DMS153 (cell line): ENCODE data around the gene BCL7A.
"Not testable (repeated sequence)": the region's sequence is repeated elsewhere in the genome, so short reads cannot be mapped to it uniquely, and the experiment has no call there.

Experiments used
- DNase-seq: peaks from one replicate; lab custom pipeline; 2025; lab: John Stamatoyannopoulos, UW

The BCL7A gene

DNA sequence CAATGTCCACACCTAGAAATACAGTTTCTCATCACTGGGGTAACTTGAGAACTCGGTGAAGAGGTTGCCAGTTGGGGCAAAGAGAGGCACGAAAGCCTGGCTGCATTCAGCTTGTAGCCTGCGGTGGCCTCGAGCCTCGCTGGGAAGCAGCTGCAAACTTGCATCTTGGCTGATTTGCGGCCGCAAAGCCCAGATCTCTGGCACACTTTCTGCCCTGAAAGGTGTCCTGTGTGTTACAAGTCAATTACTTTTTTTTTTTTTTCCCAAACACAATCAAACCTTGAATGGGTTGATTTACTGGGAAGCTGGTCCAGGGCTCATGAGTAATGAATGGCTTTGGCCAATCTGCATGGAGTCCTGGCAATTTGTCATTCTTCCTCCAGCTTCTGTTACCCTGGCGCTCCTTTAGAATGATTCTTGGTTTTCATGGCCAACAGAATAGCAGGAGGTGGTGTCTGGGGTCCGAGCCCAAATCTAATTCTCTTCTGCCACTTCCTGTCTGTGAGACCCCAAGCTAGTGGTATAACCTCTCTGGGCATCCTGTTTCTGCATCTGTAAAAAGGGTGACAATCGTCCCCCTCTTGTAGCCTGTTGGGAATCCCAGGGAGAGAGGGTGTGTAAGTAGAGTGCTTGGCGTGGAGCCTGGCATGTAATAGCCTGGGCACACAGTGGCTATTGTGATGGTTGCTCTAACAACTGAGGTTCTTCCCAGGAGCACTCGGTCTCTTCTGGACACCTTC is 6.7 kb downstream of the BCL7A start:
- no peak for DNase-seq

DNA sequence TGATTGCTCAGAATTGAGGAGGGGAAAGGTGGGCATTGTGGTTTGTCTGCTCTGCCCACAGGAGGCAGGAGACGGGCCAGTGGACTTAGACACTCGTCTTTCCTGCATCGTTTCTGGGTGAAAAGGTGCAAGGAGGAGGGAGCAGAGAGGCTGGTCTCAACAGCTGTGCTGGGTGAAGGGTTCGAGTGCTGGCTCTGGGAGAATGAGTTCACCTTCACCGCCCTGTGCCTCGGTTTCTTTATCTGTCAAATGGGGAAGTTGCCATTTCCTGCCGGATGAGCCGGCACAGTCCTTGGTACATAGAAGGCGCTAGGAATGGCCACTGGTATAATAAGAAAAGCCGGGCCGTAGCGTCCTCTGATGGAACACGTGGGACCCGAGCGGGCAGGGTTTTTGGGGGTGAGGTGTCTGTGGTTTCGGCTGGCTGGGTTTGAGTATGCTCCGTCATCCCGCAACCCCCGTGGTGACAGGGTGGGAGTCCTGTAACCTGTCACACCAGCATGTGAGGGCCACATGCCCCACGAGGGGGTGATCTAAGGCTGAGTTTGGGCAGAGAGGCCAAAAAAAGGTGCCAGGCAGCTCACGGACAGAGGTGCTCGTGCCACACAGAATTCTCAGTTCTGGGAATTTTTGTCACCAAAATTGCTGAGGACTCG is 7.3 kb downstream of the BCL7A start:
- DNase-seq = no peak

DNA sequence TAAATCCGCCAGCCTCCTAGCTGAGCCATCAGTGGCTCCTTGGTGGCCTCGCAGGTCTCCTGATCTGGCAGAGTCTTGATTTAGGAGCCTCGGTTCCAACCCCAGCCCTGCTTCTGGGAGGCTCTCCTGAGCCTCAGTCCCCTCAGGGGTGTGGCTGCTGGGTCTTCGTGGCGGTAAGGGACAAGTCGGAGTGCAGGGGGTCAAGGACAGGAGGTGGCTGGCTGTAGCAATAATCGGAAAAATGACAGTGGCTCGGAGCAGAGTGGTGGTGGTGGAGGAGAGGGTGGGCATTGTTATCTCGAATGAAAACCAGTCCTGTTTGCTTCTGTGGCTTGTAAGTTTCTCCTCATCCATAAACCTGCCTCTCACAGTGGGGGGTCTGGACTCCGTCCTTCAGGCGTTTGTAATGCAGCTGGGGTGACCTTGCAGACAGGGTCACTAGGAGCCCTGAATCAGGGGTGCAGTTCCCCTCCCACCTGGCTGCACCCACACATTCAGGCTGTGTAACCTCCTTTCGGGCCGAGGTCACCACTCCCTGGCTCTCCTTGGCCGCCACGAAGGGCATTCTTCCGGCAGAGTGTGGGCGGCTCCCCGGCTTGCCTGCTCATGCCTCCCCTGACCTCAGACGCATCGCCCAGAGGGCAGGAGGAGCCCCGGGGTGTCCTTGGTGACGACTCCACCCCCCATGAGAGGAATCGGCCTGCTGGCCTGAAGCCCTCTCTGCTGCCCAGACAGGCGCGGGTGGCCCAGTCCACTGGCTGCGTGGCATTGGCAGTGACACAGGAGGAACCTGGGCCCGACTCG is 8.1 kb downstream of the BCL7A start:
- no peak for DNase-seq

DNA sequence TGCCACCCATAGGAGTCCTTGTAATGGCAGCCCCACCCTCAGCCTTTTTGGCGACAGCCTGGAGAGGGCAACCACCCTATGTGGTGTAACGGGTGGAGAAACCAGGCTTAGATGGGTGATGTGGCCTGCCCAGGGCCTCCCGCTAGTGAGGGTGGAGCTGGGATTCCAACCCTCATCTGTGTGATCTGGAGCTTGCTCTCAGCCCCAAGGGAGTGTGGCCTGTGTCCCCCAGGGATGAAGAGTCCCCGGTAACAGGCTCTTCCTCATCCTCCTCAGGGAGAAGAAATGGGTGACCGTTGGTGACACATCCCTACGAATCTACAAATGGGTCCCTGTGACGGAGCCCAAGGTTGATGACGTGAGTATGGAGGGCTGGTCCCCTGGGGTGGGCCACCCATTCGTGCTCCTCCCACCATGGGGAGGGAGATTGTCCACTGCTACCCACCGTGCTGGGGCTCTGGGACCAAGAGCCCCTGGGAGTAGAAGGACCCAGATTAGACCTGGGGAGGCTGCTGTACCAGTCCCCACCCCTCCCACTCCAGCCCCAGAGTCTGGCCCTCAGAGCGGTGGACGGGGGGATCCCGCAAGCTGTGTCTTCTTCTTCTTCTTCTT is 8.8 kb downstream of the BCL7A start:
- no peak for DNase-seq

DNA sequence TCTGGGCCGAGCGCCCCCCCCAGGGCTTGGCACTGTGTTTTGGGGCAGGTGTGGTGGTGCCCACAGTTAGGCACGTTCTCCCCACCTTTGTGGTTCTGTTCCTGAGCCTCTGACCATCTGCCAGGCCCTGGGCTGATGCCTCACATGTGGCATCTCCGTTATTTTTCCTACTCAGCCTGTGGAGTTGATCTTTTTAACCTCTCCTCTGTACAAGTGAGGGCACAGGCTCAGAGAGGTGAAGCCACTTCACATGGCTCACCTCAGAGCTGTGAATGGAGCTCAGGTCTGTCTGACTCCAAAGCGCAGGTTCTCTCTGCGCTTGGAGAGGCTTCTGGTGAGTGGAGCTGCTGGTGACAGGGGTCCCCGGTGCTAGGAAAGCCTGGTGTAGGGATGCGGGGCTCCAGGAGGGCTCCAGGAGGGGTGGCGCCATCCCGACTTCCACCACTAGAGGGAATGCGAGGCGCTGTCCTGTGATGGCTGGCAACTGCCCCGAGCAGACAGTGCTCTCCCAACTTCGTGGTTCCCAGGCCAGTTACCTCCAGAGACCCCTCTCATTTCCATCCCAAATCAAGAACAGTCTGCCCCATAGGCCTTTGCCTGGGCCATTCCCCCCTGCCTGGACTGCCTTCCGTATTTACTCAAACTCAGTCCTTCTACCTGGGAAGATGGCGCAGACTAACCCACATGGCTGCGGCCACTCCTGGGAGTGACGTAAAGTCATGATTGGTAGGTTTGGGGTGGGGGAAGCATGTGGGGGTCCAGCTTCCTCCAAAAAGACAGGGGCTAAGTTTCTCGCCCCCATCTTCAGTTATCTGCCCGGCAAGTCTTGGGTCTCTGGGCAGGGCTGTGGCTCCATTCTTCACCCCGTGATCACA is 9.9 kb downstream of the BCL7A start:
- DNase-seq = no peak

DNA sequence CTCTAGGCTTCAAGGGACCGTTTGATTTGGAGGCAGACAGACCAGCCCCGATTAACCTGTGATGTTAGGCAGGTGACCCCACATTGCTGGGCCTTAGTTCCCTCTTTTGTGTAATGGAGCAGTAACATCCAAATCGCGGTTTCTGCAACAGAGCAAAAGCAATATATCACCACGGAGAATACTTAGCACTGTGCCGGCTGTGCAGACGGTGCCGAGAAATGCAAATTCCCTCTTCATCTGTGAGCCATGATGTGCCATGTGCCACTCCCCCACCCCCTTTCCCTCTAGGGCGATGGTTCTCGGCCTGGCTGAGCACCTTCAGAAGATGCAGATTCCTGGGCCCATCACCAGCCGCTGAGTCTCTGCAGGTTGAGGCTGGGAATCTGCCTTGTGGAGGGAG is 10.9 kb downstream of the BCL7A start:
- DNase-seq = no peak

DNA sequence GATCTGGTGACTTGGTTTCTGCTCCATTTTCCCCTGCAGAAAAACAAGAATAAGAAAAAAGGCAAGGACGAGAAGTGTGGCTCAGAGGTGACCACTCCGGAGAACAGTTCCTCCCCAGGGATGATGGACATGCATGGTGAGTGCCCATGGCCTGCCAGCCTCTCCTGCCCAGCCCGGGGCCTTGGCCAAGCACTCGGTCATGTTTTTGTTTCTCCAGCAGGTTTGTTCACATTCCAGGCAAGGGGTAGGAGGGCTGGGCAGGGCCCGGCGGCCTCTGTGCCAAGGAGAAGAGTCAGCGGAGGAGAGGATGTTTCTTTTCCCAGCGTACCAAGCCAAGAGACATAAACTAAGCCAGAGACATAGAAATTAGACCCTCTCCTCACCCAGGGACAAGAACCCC is 13.6 kb downstream of the BCL7A start:
- no peak for DNase-seq

DNA sequence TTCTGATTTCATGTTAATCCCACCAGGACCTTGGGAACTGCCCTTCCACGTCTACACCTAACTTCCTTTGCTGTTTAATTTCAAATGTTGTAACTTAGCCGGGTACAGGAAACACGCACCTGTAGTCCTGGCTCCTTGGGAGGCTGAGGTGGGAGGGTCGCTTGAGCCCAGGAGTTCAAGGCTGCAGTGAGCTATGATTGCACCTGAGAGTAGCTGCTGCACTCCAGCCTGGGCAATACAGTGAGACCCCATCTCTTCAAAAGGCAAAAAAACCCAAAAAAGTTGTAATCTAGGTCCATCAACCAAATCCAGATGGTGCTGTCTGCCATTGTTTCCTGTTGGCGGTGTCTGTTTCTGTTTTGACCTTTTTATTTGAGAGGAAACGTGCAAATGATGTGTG is 14.5 kb downstream of the BCL7A start:
- DNase-seq = no peak

DNA sequence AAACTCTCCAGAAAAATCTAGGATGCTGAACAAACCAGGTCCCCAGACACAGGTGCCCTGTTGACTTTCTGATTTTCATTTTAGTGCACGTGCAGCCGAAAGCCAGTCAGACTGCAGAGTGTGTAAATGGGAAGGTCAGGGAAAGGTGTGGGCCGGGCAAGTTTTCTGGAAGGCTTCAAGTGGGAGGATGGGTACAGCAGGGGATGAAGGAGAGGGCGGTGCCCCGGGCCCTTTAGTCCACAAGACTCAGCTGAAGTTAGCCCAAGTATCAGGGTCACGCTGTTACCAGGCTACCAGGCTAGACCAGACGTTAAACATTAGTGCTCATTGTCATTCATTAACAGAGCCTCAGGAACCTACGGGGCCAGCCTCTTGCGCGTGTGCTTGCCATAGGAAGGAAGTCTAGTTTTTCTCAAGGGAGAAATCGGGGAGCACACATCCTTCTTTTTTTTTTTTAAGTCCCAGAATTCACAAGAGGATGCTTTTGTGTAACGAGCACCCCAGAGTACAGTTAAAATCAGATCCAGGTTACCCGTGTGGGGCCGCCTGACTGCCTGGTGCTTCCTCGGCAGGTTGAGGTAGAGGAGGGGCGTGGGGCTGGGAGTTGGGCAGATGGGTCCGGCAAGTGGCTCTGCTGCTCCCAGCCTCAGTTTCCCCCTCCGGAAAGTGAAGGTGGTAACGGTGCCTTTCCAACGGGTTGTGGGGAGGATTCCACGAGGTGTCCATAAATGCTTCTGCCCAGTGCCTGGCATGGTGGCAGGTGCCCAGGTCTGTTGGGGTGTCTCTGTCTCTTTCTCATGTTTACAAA is 19.1 kb downstream of the BCL7A start:
- DNase-seq = no peak

DNA sequence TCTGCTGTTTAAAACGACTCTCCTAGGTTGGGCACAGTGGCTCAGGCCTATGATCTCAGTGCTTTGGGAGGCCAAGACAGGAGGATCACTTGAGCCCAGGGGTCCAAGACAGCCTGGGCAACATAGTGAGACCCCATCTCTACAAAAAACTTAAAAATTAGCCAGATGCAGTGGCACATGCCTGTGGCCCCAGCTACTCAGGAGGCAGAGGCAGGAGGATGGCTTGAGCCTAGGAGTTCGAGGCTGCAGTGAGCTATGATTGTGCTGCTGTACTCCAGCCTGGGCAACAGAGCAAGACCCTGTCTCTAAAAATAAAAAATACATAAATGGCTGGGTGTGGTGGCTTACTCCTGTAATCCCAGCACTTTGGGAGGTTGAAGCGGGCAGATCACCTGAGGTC is 19.8 kb downstream of the BCL7A start:
- DNase-seq = not testable (repeated sequence)

DNA sequence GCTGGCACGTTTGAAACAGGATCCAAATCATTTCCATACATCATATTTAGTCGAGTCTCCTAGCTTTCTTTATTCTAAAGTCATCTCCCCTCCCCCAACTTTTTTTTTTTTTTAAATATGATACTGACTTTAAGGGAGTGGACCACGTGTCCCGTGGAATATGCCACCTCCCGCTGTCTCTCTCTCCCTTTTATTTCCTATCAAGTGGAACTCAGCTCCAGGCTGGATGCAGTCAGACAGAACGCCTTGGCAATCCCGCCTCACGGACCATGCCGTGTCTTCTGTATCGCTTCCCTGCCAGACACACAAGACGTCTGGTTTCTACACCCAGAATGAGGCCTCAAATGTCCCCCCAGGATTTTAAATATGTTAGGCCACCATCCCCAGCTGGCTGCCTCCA is 21.2 kb downstream of the BCL7A start:
- no peak for DNase-seq

DNA sequence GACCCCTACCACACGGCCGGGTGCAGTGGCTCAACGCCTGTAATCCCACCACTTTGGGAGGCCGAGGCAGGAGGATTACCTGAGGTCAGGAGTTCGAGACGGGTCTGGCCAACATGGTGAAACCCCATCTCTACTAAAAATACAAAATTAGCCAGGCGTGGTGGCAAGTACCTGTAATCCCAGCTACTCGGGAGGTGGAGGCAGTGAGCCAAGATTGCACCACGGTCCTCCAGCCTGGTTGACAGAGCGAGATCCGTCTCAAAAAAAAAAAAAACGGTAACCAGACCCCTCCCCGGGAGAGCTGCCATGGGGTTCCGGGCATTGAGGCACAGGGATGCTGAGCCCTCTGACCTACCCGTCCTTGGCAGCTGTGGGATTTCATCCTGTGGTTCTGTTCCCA is 21.8 kb downstream of the BCL7A start:
- DNase-seq = no peak

DNA sequence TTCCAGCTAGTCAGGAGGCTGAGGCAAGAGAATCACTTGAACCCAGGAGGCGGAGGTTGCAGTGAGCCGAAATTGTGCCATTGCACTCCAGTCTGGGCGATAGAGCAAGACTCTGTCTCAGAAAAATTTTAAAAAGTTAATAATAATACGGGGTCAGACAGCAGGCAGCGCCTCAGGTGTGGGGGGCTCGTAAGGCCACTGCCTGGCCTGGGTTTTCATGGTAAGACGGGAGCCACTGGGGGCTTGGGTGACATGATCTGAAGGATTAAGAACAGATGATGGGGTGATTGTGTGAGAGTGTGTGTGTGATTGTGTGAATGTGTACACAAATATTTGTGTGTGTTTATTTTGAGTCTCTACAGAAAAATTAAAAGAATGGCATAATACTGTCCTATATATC is 23.6 kb downstream of the BCL7A start:
- no peak for DNase-seq

DNA sequence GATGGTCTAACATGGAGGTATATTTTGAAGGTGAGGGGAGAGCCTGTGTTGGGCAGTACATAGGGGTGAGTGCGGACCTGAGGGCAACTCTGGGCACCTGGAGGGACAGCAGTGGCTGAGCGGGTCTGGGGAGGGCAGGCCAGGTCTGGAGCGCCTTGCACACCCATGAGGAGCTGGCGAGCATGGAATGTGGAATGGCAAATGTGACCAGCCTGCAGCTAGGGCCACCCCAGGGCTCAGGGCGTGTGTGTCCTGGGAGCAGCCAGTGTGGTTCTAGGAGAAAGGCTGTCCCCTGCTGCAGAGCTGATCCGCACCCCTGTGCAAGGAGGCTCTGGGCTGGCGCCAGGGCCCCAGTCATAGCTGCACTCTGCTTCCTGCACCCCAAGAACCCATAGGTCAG is 24.5 kb downstream of the BCL7A start:
- no peak for DNase-seq

DNA sequence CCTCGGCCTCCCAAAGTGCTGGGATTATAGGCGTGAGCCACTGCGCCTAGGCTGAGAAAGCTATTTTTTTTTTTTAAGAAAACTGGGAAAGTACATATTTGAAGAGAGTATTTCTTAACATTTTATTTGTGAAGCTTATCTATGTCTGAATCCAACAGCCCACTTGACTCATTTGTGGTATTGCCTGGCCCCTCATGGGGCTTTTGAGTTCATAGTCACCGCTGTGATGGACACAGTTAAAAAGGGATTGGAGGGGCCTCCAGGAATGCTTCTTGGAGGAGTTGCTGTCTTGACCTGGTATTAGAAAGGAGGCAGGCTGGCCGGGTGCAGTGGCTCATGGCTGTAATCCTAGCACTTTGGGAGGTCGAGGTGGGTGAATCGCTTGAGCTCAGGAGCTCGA is 26.5 kb downstream of the BCL7A start:
- DNase-seq = no peak

DNA sequence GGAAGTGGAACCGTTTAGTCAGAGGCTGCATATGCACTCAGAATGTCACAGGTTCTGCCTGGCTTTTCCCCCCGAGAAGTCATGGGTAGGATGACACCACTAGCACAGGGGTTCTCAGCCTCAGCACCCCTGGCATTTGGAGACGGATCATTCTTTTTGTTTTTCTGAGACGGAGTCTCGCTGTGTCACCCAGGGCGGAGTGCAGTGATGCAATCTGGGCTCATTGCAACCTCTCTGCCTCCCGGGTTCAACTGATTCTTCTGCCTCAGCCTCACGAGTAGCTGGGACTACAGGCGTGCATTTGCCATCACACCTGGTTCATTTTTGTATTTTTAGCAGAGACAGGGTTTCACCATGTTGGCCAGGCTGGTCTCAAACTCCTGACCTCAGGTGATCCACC is 28.1 kb downstream of the BCL7A start:
- DNase-seq = no peak

DNA sequence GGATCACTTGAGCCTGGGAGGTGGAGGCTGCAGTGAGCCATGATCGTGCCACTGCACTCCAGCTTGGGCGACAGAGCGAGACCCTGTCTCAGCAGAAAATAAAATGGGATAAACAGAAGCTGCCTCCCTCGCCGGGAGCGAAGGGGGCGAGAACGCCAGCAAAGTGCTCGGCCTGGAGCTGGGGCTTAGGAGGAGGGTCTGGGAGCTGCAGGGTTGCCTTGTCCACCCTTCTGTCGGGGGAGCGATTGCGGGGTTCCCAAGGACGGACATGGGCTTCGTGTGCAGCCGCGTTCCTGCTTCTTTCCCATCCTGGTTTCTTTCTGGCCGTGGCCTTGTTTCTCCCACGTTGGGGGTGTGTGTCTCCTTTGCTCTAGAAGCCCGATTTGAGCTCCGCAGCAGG is 29.0 kb downstream of the BCL7A start:
- DNase-seq = no peak

DNA sequence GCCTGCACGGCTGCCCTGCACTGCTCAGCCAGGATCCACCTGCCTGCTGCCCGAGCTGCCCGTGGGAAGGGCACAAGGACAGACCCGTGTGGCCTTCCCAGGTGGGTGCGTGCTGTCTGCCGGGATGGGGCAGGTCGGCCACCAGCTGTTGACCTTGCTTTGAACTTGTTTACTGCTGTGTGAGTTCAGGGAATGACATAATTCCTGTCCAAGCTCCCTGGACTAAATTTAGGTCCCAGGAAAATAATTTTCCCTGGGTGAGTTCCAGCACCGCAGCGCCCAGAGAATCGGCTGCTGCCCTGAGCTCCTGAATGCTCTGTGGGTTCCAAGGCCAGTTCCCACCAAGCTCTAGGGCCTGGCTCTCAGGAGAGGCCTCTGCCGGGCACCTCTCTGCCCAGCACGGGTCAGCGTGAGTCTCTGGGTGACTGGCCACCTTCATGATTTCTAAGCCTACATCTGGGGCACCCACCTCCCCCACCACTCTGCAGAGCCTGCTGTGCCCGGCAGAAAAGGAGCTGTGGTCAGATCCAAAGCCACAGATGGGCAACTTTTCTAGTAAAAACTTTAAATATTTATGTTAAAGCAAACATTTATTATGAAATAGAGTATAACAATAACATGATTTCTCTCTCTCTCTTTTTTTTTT is 29.7 kb downstream of the BCL7A start:
- no peak for DNase-seq

DNA sequence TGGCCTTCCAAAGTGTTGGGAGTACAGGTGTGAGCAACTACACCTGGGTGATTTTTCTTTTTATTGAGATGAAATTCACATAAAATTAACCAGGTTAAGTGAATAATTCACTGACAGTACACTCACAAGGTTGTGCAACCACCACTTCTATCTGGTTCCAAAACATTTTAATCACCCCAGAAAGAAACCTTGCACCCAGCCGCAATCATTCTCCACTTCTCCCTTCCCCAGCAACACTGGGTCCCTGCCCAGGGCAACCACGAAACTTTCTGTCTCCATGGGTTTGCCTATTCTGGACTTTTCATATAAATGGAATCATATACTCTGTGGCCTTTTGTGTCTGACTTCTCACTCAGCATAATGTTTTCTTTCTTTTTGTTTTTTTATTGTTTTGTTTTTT is 30.6 kb downstream of the BCL7A start:
- DNase-seq = no peak

DNA sequence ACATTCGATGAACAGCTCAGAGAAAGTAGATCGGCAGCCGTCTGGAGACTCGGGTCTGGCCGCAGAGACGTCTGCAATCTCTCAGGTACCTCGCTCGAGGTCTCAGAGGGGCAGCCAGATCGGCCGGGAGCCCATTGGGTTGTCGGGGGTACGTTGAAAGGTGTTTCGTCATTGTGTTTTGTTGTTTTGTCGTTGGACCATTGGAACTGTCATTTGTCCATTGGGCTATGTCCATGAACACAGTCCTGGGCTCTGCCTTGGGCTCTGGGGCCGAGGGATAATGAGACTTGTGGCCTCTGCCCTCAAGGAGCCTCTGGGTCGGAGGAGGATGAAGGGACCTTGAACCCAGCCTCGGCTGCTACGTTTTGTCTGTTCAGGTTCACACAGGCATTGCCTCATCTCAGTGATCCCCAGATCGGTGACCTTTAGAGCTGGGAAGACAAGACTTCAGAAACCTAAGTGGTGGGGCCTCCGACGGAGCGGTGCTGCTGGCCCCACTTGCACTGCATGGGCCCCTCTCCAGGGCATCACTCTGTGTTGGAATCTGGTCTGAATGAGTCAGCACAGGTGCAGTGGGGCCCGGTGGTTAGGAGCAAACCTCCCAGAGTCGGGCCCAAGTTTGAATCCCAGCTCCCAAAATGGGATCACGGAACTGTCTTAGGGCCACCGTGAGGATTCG is 33.3 kb downstream of the BCL7A start:
- no peak for DNase-seq
